Subcutaneous abdominal adipose tissue (tissue), 5 donors: ENCODE data around the gene POMT2.
A peak's percentile ranks its signal among the peaks of the same experiment; 100 is the strongest.
"Not testable (repeated sequence)": the region's sequence is repeated elsewhere in the genome, so short reads cannot be mapped to it uniquely, and the experiment has no call there.

ENCODE experiments used
- H3K27ac ChIP-seq: one replicate; pipeline ENCODE4 v1.7.0; 2013; ENCODE audit warnings: low read depth, mild to moderate bottlenecking, inconsistent platforms, low read length, moderate library complexity
- H3K27me3 ChIP-seq, 5 donors: one replicate each; pipeline ENCODE4 v1.7.0; 2013; ENCODE audit warnings: low read length in 5 of 5, inconsistent platforms in 1 of 5; ENCODE audit not compliant: control insufficient read depth in 5 of 5, insufficient read depth in 4 of 5
- H3K36me3 ChIP-seq, 5 donors: one replicate each; pipeline ENCODE4 v1.7.0; 2013; ENCODE audit warnings: low read length in 5 of 5; ENCODE audit not compliant: control insufficient read depth in 5 of 5, insufficient read depth in 5 of 5
- H3K4me1 ChIP-seq, 5 donors: one replicate each; pipeline ENCODE4 v1.7.0; 2013; ENCODE audit warnings: low read length in 5 of 5, mild to moderate bottlenecking in 3 of 5, moderate library complexity in 1 of 5; ENCODE audit not compliant: control insufficient read depth in 5 of 5, insufficient read depth in 5 of 5
- H3K4me3 ChIP-seq, 5 donors: one replicate each; pipeline ENCODE4 v1.7.0; 2013; ENCODE audit warnings: low read length in 5 of 5, low read depth in 1 of 5
- H3K9ac ChIP-seq, 5 donors: one replicate each; pipeline ENCODE4 v1.7.0; 2013; ENCODE audit warnings: low read length in 5 of 5, mild to moderate bottlenecking in 4 of 5, moderate library complexity in 3 of 5
- H3K9me3 ChIP-seq, 5 donors: one replicate each; pipeline ENCODE4 v1.7.0; 2013; ENCODE audit warnings: low read length in 5 of 5; ENCODE audit not compliant: control insufficient read depth in 5 of 5
- donor health status: healthy.
- donor health status: healthy.
- donor health status: healthy.
- donor health status: healthy.
- donor health status: healthy.

Gene POMT2

GRCh38 chr14:77327111-77327510 lies 6.4 kb upstream of the POMT2 start:
- Histone ChIP-seq H3K27me3 (no peaks in the 10 kb centered on the region), H3K27ac (no peak overlapping the region), H3K4me1 (peaks cover 0 to 10% (median 6%) of the 10 kb centered on the region in 5 donors), H3K9me3 (no peaks in the 10 kb centered on the region), H3K36me3 (no peaks in the 10 kb centered on the region), H3K4me3 (no peak overlapping the region), H3K9ac (no peak overlapping the region)

DNA sequence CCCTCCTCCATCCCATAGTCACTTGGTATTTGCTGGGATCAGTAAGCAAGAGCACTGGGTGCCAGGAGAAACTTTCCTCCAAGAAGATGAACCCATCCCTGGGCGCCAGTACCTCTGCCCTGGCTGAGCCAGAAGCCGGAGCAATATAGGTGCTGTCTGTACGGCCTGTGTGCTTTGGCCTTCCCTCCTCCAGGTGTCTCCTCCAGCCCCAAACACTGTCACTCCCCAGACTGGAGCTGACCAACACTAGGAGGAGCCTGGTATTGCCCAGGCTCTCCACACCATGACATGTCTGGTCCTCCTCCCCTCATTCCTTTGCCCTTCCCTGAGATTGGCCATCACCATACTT lies 5.0 kb upstream of the POMT2 start:
- H3K27ac ChIP-seq: no peak overlapping the region
- H3K4me1 ChIP-seq: peaks cover 0 to 14% (median 10%) of the 10 kb centered on the region in 5 donors
- H3K36me3 ChIP-seq: no peaks in the 10 kb centered on the region
- H3K9me3 ChIP-seq: no peaks in the 10 kb centered on the region
- no peaks in the 10 kb centered on the region for H3K27me3 ChIP-seq
- H3K4me3 ChIP-seq: no peak overlapping the region
- no peak overlapping the region for H3K9ac ChIP-seq

DNA sequence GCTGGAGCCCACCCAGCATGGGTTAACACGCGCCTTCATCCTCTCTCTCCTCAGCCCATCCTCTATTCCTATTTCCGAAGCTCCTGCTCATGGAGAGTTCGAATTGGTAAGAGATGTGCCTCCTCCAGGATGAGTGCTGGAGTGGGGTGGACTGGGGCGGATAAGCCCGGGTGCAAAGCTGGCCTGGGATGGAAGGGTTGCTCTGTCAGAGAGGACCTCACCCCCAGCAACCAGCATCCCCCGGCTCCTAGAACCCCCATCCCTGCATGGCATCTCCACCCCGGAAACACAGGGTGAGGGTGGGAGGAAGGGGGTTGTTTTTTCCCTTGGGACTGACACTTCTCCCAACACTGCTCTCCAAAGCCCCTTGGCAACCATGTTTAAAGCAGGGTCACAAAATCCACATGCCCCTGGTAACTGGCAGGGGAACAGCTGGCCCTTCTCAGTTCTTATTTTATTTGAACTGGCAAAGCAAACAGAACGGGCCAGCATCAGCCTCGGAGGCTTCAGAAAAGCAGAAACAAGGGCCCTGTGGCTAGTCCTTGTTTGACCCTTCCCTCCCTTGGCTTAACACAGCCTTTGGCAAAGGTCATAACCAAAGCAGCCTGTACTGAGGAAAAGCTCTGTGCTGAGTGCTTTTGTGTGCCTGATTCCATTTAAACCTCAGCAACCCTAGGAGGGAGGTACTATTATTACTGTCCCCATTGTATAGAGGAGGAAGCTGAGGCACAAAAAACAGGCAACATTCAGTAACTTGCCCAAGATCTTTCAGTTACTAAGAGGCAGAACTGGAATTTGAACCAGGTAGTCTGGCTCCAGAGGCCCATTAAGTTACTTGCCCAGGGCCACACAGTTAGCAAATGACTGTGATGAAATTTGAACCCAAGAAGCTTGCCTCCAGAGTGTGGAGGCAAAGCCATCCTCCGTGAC lies 4.4 kb upstream of the POMT2 start:
- Histone ChIP-seq H3K9ac (no peak overlapping the region), H3K27ac (no peak overlapping the region)

DNA sequence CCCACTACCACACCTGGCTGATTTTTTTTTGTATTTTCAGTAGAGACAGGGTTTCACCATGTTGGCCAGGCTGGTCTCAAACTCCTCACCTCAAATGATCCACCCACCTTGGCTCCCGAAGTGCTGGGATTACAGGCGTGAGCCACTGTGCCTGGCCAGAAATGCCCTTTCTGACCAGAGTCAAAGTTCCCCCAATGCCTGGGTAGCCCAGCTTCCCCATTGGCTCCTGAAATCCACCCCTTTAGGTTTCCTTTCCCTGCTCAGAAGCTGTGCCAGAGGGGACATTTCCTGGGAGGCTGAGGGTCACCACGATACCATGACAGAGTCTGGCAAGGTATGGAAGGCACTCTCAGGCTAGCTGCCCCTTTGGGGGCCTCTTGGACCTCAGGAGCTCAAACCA lies 3.6 kb upstream of the POMT2 start:
- Histone ChIP-seq H3K4me1 (peaks cover 6 to 27% (median 19%) of the 10 kb centered on the region in 5 donors), H3K36me3 (no peaks in the 10 kb centered on the region), H3K27ac (no peak overlapping the region), H3K9ac (no peak overlapping the region), H3K9me3 (no peaks in the 10 kb centered on the region), H3K27me3 (no peaks in the 10 kb centered on the region), H3K4me3 (no peak overlapping the region)

More for the DNA sequence above, 4.4 kb upstream of the POMT2 start:
- Histone ChIP-seq H3K36me3 (no peaks in the 10 kb centered on the region), H3K9me3 (no peaks in the 10 kb centered on the region), H3K27me3 (no peaks in the 10 kb centered on the region), H3K4me3 (no peak overlapping the region), H3K4me1 (peaks cover 1 to 19% (median 11%) of the 10 kb centered on the region in 5 donors)

DNA sequence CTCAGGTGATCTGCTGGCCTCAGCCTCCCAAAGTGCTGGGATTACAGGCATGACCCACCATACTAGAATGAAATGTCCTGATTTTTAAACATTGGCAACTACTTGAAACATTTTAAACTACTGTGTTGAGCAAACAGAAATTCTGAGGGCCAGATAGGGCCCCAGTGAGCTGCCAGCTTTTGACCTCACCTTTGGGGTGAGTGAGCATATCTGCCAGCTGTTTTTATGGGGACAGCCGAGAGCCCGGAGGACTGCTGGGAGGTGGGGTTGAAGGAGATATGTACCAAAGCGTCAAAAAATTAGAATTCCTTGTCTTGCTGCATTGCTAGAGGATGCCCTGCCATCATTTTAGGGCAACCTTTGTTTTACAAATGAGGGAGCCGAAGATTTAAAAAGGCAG lies 2.9 kb upstream of the POMT2 start:
- no peaks in the 10 kb centered on the region for H3K36me3 ChIP-seq
- H3K9me3 ChIP-seq: no peaks in the 10 kb centered on the region
- H3K27me3 ChIP-seq: no peaks in the 10 kb centered on the region
- H3K4me1 ChIP-seq: peaks cover 6 to 29% (median 19%) of the 10 kb centered on the region in 5 donors
- H3K27ac ChIP-seq: no peak overlapping the region
- H3K9ac ChIP-seq: no peak overlapping the region
- H3K4me3 ChIP-seq: no peak overlapping the region

DNA sequence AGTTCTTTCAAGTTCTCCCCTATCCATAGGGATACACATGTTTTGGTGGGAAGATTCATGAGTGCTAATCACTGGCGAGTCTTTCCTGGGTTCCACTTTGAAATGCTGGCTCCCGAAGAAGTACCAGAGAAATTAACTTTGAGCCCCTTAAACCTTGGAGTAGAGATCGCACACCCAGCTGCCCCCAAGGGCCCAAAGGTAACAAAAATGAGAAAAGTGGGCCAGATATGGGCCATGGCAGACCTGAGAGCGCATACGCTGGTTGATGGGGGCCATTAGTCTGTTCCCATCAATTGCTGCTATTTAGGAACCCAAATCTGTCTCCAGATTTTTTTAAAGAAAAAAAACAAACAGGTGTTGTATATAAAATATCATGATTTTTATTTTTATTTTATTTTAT lies 2.3 kb upstream of the POMT2 start:
- H3K4me1 ChIP-seq: peaks cover 6 to 31% (median 19%) of the 10 kb centered on the region in 5 donors
- no peak overlapping the region for H3K9ac ChIP-seq
- no peaks in the 10 kb centered on the region for H3K36me3 ChIP-seq
- no peaks in the 10 kb centered on the region for H3K9me3 ChIP-seq
- no peak overlapping the region for H3K27ac ChIP-seq
- H3K27me3 ChIP-seq: no peaks in the 10 kb centered on the region
- no peak overlapping the region for H3K4me3 ChIP-seq

DNA sequence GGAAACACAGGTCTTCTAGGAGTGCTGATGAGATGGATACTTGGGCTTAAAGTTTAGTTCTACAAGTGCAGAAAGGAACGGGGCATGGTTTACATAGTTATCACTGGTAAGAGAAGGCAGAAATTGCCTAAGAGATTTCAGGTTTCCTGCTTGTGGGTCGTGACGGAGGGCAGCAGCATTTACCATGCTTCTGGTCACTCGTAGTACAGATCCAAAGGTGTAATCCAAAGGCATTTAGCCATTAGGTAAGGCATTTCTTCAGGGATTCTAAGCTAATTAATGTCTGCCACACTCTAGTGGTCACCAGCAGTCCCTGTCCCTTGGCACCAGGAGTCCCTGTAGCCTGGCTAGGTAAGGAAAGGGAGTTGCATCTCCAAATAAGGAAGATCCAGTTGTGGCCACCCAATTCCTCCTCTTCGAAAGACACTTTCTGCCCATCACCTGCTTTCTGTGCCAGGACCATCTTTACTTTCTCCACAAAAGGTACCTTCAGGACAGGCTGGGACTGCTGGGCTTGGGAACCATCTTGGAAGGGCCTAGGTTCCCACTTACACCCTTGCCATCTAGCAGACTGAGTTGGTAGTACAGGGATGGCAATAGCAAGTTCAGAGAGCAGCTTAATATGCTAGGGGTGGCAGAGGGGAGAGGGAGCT lies 1.7 kb upstream of the POMT2 start:
- H3K27ac ChIP-seq: no peak overlapping the region
- no peaks in the 10 kb centered on the region for H3K36me3 ChIP-seq
- peak overlapping the region; percentile 80 to 96 (median 89) for H3K4me3 ChIP-seq
- H3K27me3 ChIP-seq: no peaks in the 10 kb centered on the region
- peak overlapping the region in 4 of 5 donors; percentile 62 to 90 (median 68) for H3K9ac ChIP-seq
- no peaks in the 10 kb centered on the region for H3K9me3 ChIP-seq
- H3K4me1 ChIP-seq: peaks cover 6 to 32% (median 19%) of the 10 kb centered on the region in 5 donors

- H3K27ac ChIP-seq: no peak overlapping the region
Observed at GRCh38 chr14:77319422-77319821, 1.3 kb downstream of the POMT2 start.

GRCh38 chr14:77318756-77319155 lies 1.9 kb downstream of the POMT2 start:
- not testable (repeated sequence) for H3K9me3 ChIP-seq, H3K27ac ChIP-seq, H3K27me3 ChIP-seq, H3K4me3 ChIP-seq, H3K9ac ChIP-seq, H3K36me3 ChIP-seq
- H3K4me1 ChIP-seq: peaks cover 12 to 62% (median 37%) of the 10 kb centered on the region in 5 donors

More at GRCh38 chr14:77319422-77319821, 1.3 kb downstream of the POMT2 start:
- no peaks in the 10 kb centered on the region for H3K9me3 ChIP-seq
- H3K27me3 ChIP-seq: no peaks in the 10 kb centered on the region
- peak overlapping the region in 1 of 5 donors; percentile 66 for H3K4me3 ChIP-seq
- no peak overlapping the region for H3K9ac ChIP-seq
- no peaks in the 10 kb centered on the region for H3K36me3 ChIP-seq
- H3K4me1 ChIP-seq: peaks cover 7 to 55% (median 31%) of the 10 kb centered on the region in 5 donors

GRCh38 chr14:77318006-77318553 lies 2.6 kb downstream of the POMT2 start:
- H3K9ac ChIP-seq: no peak overlapping the region
- H3K4me1 ChIP-seq: peaks cover 12 to 64% (median 39%) of the 10 kb centered on the region in 5 donors
- no peak overlapping the region for H3K27ac ChIP-seq
- no peaks in the 10 kb centered on the region for H3K27me3 ChIP-seq
- H3K4me3 ChIP-seq: no peak overlapping the region
- no peaks in the 10 kb centered on the region for H3K9me3 ChIP-seq
- H3K36me3 ChIP-seq: no peaks in the 10 kb centered on the region
